ENCODE data around the gene ADAMTSL1.

GRCh38 chr9:18778846-18779245, 304.9 kb downstream of the ADAMTSL1 start:
- no peak for TF ChIP-seq POLR2A (IDR thresholded peaks at IDR 0.05)
- no peak for TF ChIP-seq CTCF (IDR thresholded peaks at IDR 0.05)
